RCC 7860 (cell line): ENCODE results near the gene TRPM2.

Experiments
- DNase-seq: peaks from one replicate; pipeline ENCODE4 v3.0.0-alpha.2; 2015; ENCODE audit warnings: low spot score
- FAIRE-seq: peaks from 2 replicates; lab custom pipeline; 2012; peaks lifted over from hg19 to GRCh38; lab: Jason Lieb, UNC

Gene TRPM2

DNA sequence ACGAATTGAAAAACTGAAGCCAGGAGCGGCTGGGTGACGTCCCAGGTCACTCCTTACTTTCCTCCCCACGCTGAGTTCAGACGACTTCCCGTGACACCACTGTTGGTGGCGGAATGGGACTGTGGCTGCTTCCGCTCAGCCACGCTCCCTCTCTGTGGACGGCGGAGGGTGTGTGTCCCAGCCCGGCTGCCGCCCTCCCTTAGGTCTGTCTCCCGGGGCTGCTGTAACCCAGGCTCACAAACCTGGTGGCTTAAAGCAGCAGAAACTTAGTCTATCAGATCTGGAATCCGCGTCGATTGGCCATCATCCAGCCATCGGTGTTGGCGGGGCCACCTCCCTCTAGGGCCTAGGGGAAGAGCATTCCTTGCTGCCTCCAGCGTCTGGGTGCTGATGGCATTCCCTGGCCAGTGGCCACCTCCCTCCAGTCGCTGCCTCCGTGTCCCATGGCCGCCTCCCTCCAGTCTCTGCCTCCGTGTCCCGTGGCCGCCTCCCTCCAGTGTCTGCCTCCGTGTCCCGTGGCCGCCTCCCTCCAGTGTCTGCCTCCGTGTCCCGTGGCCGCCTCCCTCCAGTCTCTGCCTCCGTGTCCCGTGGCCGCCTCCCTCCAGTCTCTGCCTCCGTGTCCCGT is 17.5 kb downstream of the TRPM2 start:
- DNase-seq (no peak), FAIRE-seq (no peak)

- FAIRE-seq (no peak), DNase-seq (no peak)
These were observed 18.2 kb downstream of the TRPM2 start for GRCh38 chr21:44371596-44371995.

GRCh38 chr21:44372616-44373015 is 19.2 kb downstream of the TRPM2 start:
- FAIRE-seq (no peak), DNase-seq (no peak)

DNA sequence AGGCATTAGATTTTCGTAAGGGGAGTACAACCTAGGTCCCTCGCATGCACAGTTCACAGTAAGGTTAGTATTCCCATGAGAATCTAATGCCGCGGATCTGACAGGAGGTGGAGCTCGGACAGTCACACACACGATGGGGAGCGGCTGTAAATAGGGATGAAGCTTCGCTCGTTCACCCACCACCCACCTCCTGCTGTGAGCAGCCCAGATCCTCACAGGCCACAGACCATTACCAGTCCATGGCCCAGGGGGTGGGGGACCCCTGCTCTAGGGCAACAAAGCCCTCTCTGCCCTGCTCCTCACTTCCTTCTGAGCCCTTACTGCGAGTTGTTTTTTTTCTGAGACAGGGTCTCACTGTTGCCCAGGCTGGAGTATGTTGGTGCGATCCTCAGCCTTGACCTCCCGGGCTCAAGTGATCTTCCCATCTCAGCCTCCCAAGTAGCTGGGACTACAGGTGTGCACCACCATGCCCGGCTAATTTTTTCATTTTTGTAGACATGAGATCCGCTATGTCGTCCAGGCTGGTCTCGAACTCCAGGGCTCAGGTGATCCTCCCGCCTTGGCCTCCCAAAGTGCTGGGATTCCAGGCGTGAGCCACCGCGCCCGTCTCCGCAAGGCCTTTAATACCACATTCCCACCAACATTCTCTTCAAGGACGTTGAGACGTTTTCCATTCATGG is 21.3 kb downstream of the TRPM2 start:
- no peak for DNase-seq
- FAIRE-seq: no peak

DNA sequence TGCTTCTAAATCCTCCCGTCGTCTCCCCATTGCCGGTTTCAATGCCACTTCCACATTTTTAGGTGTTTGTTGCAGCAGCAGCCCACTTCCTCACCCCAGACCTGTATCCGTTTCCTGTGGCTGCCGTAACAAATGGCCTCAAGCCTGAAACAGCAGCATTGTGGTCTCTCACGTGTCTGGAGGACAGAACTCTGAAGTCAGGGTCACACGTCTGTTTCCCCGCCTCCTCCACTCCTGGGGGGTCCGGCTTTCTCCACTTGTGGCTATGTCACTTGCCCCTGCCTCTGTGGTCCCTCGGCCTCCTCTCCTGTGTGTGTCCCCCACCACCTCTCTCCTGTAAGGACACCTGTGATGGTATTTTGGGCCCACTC is 21.8 kb downstream of the TRPM2 start:
- DNase-seq (no peak), FAIRE-seq (no peak)

- no peak for FAIRE-seq
- no peak for DNase-seq
These were observed 22.4 kb downstream of the TRPM2 start for GRCh38 chr21:44375761-44376241.

DNA sequence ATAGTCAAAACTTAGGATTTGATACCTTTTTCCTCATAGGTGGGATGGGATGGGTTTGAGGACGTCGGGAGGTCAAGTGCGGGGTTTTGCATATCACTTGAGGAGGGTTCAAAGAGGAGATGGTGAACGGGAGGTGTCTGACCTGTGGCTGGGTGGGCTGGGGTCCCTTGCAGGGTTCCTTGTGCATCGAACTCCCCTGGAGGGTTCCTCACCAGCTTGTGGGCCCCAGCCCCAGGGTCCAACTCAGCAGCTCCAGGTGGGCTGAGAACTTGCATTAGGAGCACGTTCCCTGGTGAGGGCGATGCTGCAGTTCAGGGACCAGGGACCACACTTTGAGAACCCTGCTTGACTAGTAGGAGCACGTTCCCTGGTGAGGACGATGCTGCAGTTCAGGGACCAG is 23.2 kb downstream of the TRPM2 start:
- FAIRE-seq (no peak), DNase-seq (no peak)

- FAIRE-seq: no peak
- no peak for DNase-seq
These were observed 23.9 kb downstream of the TRPM2 start for GRCh38 chr21:44377201-44377921.

- DNase-seq (no peak), FAIRE-seq (no peak)
These were observed 24.7 kb downstream of the TRPM2 start for GRCh38 chr21:44377922-44378645.

GRCh38 chr21:44378646-44379514 is 25.5 kb downstream of the TRPM2 start:
- DNase-seq (no peak), FAIRE-seq (no peak)

- FAIRE-seq: no peak
- no peak for DNase-seq
These were observed 26.1 kb downstream of the TRPM2 start for GRCh38 chr21:44379515-44379848.

- FAIRE-seq (no peak), DNase-seq (no peak)
These were observed 26.8 kb downstream of the TRPM2 start for GRCh38 chr21:44379991-44380865.

DNA sequence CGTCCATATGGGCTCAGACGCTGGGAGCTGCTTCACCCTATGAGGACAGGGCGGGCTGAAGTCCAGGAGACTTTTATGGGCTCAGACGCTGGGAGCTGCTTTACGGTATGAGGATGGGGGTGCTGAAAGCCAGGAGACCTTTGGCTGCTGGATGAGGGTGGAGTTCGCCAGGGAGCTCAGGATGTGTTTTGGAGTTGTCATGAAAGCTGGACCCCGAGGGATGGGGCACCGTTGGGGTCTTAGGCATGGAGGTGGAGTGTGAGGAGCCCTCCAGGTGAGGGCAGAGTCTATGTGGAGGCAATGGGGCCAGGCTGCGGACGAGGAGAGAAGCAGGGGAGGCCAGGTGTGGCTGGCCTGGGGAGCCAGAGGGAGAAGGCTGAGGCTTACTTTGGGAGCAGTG is 27.5 kb downstream of the TRPM2 start:
- DNase-seq (no peak), FAIRE-seq (no peak)

DNA sequence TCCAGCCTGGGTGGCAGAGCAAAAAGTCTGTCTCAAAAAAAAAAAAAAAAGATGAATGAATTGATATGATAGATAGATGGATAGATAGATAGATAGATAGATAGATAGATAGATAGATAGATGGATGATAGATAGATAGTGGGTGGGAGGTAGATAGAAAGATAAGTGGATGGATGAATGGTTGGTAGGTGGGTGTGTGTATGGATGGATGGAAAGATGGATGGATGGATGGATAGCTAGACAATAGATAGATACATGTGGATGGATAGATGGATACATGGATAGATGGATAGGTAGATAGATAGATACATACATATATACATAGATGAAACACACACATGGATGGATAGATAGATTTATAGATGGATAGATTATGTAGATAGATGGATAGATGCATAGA is 28.5 kb downstream of the TRPM2 start:
- no peak for FAIRE-seq
- no peak for DNase-seq

DNA sequence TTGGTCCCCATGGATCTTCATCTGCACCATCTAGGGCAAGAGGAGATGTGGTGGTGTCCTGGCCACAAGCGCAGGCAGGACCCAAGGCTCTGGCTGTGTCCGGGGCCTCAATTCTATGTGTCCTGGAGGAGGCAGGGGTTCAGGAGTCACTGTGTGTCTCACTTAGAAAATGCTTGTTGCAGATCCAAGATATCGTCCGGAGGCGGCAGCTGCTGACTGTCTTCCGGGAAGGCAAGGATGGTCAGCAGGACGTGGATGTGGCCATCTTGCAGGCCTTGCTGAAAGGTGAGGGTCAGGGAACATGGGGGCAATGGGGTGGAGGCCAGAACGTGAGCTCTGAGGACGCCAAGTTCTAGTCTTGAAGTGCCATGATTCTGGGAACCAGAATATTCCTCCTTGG is 29.1 kb downstream of the TRPM2 start:
- FAIRE-seq (no peak), DNase-seq (no peak)

DNA sequence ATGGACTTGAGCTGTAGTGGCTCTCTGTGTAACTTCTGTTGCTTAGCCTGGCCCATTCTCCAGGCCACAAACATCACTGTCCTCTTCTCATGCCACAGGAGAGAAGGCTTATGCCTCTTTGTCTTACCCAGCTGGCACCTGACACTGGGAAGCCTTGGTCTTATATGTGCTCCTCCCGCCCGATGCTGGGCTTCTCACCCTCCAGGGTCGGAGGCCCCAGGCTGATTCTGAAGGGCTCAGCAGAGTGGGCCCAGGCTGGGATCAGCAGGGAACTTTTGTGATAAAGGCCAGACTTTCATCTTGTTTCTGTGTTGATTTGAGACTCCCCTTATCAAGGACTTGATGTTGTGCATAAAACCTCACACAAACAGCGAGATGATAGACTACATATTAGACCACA is 29.8 kb downstream of the TRPM2 start:
- FAIRE-seq (no peak), DNase-seq (no peak)

DNA sequence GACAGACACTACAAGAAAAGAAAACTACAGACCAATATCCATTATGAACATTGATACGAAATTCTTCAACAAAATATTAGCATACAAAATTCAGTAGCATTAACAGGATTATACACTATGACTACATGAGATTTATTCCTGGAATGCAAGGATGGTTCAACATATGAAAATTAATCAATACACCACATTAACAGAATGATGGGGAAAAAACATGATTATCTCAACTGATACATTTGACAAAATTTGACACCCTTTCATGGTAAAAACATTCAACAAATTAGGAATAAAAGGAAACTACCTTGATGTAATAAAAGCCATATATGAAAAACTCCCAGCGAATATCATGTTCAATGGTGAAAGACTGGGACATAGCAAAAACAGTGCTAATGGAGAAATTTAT is 31.5 kb downstream of the TRPM2 start:
- DNase-seq: no peak
- no peak for FAIRE-seq

DNA sequence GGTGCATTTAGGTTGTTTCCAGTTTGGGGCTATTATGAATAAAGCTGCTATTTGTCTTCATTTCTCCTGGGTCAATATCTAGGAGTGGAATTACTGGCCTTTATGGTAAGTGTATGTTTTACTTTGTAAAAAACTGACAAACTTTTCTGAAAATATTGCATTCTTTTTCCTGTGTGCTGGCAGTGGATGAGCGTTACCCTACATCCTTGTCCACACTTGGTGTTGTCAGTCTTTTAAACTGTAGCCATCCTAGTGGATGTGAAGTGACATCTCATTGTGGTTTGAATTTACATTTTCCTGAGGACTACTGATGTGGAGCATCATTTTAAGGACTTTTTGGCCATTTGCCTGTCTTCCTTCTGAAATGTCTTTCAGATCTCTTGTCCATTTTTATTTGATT is 35.9 kb downstream of the TRPM2 start:
- FAIRE-seq (no peak), DNase-seq (no peak)

DNA sequence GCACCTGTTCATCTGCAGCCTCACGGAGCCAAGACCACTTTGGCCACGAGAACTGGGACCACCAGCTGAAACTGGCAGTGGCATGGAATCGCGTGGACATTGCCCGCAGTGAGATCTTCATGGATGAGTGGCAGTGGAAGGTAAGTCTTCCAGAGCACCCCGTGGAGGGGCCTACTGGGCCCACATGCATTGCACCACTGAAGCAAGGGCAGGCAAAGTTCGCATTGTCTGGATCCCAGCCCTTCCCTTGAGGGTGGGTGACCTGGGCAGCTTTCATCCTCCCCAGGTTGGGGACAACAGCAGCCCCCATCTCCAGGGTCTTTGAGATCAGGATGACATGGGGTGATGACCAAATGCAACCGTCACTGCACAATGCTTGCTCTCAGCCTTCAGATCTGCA is 37.5 kb downstream of the TRPM2 start:
- no peak for DNase-seq
- no peak for FAIRE-seq
